ENCODE measurements around the gene ADORA2B.

The ADORA2B gene

DNA sequence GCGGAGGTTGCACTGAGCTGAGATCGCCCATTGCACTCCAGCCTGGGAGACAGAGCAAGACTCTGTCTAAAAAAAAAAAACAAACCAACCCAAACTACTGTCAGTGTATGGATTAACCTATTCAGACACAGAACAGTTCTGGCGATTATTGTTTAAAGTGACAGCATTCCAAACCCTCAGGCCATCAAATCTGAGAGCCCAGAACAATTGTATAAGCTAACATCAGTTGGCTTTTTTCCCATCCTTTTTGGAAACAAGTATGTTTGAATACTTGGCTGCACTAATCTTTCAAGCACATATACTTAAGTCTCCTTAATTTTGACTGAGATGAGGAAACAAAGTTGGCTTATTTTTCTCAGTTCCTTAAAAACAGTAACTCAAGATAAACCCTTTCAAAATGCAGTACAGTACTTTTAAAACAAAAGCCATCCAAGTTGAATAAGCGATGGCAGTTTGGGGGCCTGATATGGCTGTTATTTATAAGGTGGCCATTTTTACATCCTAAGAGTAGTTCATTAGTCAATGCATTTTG lies 53.2 kb downstream of the ADORA2B start:
- no peak for DNase-seq

DNA sequence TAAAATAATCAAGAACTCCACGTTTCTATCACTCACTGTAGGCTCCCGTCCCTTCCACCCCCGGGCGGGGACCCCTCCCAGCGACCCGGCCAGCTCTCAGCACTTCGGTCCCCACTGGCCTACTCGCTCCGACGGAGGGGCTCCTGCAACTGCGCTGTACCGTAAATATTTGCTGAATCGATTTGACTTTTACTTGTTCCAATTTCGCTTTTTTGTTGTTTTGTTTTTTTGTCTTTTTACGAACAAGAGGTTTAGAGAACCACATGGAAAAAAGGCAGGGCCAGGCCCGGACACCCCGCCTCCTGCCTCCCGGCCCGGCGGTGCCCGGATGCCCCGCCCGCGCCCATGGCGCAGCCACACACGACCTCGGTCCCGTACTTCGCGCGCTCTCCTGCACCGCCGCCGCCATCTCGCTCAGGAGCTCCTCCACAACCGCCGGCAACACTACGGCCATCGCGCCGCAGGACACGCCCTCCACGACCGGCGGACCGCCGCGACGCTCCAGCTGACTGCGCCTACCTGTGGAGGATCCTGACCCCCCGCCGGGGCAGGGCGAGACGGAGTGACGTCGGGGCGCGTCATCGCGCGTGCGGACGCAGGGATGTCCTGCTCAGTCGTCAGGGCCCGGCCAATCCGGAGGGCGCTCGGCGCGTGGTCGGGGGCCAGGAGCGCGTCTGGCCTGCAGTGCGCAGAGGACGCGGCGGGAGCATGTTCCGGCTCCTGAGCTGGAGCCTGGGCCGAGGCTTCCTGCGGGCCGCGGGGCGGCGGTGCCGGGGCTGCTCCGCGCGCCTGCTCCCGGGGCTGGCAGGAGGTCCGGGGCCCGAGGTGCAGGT lies 54.4 kb downstream of the ADORA2B start, which contains the start of the genes TTC19 and ZSWIM7:
TTC19 (plus strand) TSS at position 684 of the 833 bp plus-strand sequence; CDS start at position 709, 25 bp downstream.
ZSWIM7 (minus strand) TSS at position 564 of the 833 bp plus-strand sequence; CDS start at position 454, 110 bp downstream.
- DNase-seq: peak; percentile 93

DNA sequence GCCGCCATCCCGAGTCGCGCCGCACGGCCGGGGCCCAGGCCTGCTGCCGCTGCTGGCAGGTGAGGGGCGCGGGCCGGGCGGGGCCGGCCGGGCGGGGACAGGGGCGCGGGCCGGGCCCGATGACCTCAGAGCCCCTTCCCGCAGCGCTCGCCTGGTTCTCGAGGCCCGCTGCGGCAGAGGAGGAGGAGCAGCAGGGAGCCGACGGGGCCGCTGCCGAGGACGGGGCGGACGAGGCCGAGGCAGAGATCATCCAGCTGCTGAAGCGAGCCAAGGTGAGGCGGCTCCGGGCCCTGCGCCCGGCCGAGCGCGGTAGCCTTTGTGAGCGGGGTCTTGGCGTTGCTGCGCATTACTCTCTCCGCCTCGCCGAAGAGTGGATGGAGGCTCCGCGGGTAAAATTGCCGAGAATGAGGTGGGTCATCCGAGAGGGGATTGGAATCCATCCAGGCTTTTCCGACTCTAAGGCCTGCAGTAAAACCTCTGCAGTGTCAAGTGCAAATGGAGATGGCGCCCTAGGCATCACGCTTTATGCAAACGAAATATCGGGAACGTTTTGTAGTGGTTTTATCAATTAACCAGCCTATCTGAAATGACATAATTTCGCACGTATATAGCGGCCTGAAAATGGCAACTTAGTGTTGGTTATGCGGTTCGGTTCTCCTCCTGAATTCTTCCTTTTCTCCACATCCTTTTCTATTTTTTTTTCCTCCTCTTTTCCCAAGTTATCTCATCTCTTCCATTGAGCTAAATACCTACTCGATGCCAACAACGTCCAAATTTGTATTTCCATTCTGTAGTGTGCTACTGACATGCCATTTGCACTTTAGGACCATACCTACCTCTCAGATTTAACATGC lies 55.3 kb downstream of the ADORA2B start:
- no peak for DNase-seq

DNA sequence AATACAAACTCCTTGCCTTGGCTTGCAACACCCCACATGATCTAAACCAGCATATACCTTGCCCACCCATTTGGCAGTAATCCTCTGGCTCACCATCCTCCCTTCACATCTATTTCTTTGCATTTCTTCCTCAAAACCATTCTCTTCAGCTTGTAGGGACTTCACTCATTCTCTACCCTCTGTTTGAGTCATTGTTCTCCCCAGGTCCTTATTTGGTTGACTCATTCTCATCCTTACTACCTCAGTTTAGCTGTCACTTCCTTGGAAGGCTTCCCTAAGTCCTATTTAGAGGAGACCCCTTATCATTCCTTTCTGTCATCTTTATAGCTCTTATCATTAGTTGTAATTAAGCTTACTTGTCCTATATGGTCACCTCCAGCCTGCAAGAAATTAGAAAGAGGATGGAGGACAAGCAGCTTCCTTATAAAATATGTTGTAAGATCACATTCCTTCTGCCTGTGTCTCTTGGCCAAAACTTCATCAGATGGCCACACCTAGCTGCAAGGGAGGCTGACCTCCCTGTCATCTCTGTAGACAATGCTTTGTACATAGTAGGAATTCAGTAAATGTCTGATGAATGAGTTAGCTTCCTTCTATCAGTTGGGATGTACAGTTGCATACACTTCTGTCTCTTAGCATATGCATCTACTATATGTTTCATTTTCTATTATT lies 56.4 kb downstream of the ADORA2B start:
- no peak for DNase-seq

DNA sequence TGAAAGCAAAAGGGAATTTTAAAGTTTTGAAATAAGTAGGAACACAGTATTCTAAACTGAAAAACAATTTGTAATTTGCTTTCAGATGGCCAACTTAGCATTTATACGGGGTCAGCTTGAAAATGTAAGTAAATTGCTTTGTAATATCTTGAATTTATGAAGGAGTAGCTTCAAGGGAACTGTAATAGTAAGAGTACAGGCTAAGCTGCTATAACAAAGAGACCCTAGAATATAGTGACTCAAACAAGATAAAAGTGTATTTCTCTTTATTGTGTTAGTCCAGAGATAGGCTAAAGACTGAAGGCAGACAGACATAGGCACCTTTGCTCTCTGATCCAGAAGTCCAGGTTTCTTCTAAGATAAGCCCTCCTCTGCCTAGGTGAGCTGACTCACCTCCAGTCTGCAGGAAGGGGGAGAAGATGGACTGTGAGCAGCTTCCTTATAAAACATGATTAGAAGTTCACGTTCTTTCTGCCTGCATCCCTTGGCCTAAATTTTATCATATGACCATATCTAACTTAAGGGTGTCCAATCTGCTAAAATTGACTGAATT lies 57.9 kb downstream of the ADORA2B start:
- no peak for DNase-seq

DNA sequence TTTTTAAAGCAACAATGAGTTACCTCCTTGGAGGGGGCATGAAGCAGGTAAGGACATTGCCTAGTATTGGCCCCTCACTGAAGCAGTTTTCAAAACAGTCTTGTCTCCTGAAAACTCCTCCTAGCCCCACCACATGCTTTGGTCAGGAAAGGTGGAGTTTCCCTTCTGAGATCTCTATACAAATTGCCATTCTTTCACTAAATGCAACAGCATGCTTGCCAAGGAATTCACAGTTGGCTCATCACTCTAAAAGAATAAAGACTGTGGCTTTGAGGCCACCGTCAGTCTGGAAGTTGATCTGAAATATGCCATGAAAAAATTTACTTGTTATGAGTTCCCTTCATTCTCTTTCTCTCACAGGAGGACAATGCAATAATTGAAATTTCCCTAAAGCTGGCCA lies 58.9 kb downstream of the ADORA2B start:
- DNase-seq: no peak

DNA sequence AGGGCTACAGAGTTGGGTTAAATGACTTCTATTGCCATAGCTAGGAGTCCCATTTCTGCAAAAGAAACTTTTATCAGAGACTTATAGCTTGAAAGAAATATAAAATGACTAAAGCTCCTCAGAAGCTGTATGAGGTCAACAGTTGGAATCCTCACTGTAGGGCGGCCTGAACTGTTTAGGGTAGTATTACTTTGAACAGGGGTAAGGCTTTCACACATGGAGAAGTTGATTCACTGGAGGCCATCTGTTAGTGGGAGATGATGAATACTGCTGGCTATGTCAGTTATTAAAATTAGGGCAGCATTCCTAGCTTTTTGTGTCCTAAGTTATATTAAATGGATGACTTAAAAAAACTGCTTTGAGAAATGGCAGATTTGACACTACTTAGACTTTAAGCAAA lies 60.7 kb downstream of the ADORA2B start:
- no peak for DNase-seq

DNA sequence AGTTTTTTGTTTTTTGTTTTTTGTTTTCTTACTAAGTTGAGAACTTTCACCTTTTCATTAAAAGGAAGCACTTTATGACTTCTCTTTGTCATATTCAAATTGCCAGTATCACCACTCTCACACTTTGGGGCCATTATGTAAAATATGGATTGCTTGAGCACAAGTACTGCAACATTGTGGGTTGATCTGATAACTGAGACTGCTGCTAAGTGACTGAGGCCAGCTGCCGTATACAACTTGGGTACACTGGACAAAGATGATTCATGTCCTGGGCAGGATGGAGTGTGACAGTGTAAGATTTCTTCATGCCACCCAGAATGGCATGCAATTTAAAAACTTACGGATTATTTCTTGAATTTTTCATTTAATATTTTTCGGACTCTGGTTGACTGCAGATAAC lies 62.5 kb downstream of the ADORA2B start:
- no peak for DNase-seq

DNA sequence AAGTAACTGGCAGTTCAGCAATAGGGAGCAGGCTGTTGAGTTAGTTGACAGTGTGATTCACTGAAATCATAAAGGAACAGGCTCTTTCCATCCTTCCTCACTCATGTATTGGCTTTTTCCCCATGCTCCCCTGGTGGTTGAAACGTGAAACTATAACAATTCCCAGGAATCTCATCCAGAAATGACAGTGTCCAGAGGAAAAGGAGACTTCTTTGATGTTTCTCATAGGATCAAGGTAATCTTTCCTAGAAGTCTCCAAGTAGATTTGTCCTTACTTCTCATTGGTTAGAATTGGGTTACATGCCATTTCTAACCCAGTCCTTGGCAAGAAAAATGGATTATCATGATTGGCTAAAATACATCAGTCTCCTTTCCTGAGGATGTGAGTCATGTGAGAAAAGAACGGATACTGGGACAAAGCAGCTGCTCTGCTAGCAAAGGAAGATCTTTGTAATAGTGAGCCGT lies 69.0 kb downstream of the ADORA2B start:
- no peak for DNase-seq

DNA sequence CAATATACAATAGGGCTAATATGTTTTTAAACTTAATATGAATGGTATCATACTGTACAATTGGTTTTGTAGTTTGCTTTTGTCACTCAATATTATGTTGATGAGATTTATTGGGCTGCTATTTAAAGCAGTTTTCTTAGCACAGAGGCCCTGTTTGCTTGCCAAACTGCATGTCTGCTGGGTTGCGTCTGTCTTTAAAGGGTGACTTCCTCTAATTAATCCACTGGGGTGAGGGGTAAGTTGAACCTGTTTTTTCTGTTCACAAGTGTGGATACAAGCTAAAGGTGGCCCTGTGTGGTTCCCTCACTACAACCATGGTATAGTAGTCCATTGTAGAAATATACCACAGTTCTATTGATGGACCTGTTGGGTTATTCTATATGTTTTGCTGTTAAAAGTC lies 74.4 kb downstream of the ADORA2B start:
- DNase-seq: no peak

DNA sequence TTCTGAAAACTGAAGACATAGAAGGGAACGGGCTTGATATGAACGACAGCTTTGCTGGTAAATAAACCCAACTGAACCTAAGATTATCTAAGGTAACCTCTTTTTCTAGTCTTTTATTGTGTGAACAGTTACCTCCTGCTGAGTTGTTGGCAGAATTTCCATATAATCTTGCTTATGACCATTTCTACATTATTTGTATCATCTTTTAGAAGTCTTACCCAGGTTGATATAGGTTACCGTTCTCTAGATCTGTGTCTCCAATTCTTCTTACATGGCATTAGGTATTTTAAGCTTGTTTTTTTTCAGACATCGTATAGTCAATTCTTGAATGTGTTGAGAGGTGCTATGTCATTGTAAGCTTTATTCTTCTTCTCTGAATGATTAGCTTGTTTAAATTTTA lies 79.0 kb downstream of the ADORA2B start:
- DNase-seq: no peak

DNA sequence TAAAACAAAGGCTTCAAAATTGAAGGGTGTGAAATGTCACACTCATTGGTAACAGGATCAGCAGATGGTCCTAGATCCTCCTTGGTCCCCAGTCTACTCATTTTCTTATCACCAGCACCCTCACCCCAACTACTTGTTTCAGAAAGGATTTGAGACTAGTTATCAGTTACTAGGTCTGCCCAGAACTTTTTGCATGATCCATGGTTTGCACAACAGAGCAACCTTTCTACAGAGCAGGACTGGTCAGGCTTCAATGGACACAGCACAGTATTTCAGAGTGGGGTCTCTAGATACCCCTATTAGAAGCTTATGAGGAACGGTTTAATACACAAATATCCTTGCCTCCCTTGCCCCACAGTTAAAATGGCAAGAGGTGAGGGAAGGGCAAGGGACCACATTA lies 80.3 kb downstream of the ADORA2B start:
- no peak for DNase-seq

Measured in NCI-H748 treated with DMSO at 0.1 percent for 48 hours (cell line).